ENCODE results near the gene GMPR2.

Gene GMPR2

GRCh38 chr14:24274101-24274543, 41.4 kb downstream of the GMPR2 start:
- peak overlapping the region in 1 of 2 donors; percentile 0 for H3K9ac ChIP-seq (ENCODE audit: low read depth in 1 of 2, low read length in 2 of 2)
- no peak overlapping the region for H3K27ac ChIP-seq (ENCODE audit: low read depth, low read length)

DNA sequence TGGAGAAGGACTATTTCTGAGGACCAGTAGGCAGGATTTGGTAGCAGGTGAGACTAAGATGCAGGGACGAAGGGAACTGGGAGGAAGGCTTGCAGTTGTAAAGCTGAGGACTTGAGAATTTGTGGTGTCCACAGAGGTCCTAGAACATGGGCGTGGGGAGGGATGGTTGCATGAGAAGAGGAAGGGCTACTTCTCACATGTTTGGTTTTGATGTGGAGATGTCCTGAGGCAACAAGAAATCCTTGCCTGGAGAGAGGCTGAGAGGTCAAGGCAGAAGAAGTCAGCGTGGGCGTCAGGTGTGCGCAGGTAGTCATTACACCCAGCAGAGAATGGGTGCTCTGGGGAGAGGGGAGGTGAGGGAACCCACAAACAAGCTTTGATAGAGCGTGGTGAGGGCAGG, 44.3 kb downstream of the GMPR2 start:
- H3K27me3 ChIP-seq (ENCODE audit: control insufficient read depth in 1 of 2, insufficient read depth in 2 of 2, low read length in 2 of 2) = no peaks in the 10 kb centered on the region
- H3K9me3 ChIP-seq (ENCODE audit: control insufficient read depth in 1 of 2, low read length in 2 of 2) = no peaks in the 10 kb centered on the region
- peaks cover 15 to 18% of the 10 kb centered on the region in 2 donors for H3K4me1 ChIP-seq (ENCODE audit: control insufficient read depth in 1 of 2, insufficient read depth in 2 of 2, low read length in 2 of 2)
- no peaks in the 10 kb centered on the region for H3K36me3 ChIP-seq (ENCODE audit: control insufficient read depth in 1 of 2, insufficient read depth in 2 of 2, low read length in 2 of 2)
- no peak overlapping the region for H3K4me3 ChIP-seq (ENCODE audit: low read depth in 1 of 2, low read length in 2 of 2)
- H3K9ac ChIP-seq (ENCODE audit: low read depth in 1 of 2, low read length in 2 of 2) = no peak overlapping the region
- H3K27ac ChIP-seq (ENCODE audit: low read depth, low read length) = no peak overlapping the region

More at GRCh38 chr14:24274101-24274543, 41.4 kb downstream of the GMPR2 start:
- Histone ChIP-seq H3K4me3 (ENCODE audit: low read depth in 1 of 2, low read length in 2 of 2) (no peak overlapping the region), H3K27me3 (ENCODE audit: control insufficient read depth in 1 of 2, insufficient read depth in 2 of 2, low read length in 2 of 2) (no peaks in the 10 kb centered on the region), H3K4me1 (ENCODE audit: control insufficient read depth in 1 of 2, insufficient read depth in 2 of 2, low read length in 2 of 2) (peaks cover 20 to 27% of the 10 kb centered on the region in 2 donors), H3K36me3 (ENCODE audit: control insufficient read depth in 1 of 2, insufficient read depth in 2 of 2, low read length in 2 of 2) (peaks cover 2 to 7% of the 10 kb centered on the region in 2 donors), H3K9me3 (ENCODE audit: control insufficient read depth in 1 of 2, low read length in 2 of 2) (no peaks in the 10 kb centered on the region)

DNA sequence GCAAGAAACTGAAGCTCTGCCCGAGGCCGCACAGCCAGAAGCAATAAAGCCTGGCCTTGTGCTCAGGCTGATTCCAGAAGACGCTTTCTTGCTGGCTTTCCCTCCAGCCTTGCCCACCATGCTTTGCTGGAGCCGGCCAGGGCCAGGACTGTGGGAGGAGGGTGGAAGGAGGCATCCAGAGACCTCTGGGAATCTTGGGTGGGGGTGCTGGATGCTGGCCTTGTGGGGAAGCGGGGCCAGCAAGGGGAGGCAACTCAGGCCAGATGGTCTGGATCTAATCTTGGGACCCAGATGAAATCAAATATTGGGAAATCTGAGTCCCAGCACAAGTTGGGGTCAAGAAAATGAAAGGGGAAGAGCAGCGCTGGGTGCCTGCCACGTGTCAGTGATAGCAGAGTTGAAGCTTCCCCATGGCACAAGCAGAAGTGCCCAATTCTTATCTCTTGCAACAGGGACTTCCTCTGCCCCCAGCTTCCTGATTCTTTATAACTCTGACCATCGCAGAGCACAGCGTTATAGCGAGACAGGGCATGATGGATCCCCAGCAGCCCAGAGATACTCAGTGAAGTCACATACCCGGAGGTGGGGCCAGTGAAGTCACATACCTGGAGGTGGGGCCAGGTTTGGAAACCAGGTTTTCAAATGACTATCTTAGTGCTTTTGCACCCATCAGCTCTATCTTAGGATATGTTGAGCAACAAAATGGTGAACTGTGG, 45.0 kb downstream of the GMPR2 start:
- peaks cover 11 to 12% of the 10 kb centered on the region in 2 donors for H3K4me1 ChIP-seq (ENCODE audit: control insufficient read depth in 1 of 2, insufficient read depth in 2 of 2, low read length in 2 of 2)
- no peak overlapping the region for H3K4me3 ChIP-seq (ENCODE audit: low read depth in 1 of 2, low read length in 2 of 2)
- no peak overlapping the region for H3K27ac ChIP-seq (ENCODE audit: low read depth, low read length)
- H3K36me3 ChIP-seq (ENCODE audit: control insufficient read depth in 1 of 2, insufficient read depth in 2 of 2, low read length in 2 of 2) = no peaks in the 10 kb centered on the region
- no peaks in the 10 kb centered on the region for H3K9me3 ChIP-seq (ENCODE audit: control insufficient read depth in 1 of 2, low read length in 2 of 2)
- no peak overlapping the region for H3K9ac ChIP-seq (ENCODE audit: low read depth in 1 of 2, low read length in 2 of 2)
- H3K27me3 ChIP-seq (ENCODE audit: control insufficient read depth in 1 of 2, insufficient read depth in 2 of 2, low read length in 2 of 2) = no peaks in the 10 kb centered on the region

GRCh38 chr14:24278424-24278823, 45.7 kb downstream of the GMPR2 start:
- no peaks in the 10 kb centered on the region for H3K36me3 ChIP-seq (ENCODE audit: control insufficient read depth in 1 of 2, insufficient read depth in 2 of 2, low read length in 2 of 2)
- no peak overlapping the region for H3K27ac ChIP-seq (ENCODE audit: low read depth, low read length)
- H3K4me3 ChIP-seq (ENCODE audit: low read depth in 1 of 2, low read length in 2 of 2) = no peak overlapping the region
- H3K9ac ChIP-seq (ENCODE audit: low read depth in 1 of 2, low read length in 2 of 2) = no peak overlapping the region
- no peaks in the 10 kb centered on the region for H3K27me3 ChIP-seq (ENCODE audit: control insufficient read depth in 1 of 2, insufficient read depth in 2 of 2, low read length in 2 of 2)
- peaks cover 10 to 12% of the 10 kb centered on the region in 2 donors for H3K4me1 ChIP-seq (ENCODE audit: control insufficient read depth in 1 of 2, insufficient read depth in 2 of 2, low read length in 2 of 2)
- H3K9me3 ChIP-seq (ENCODE audit: control insufficient read depth in 1 of 2, low read length in 2 of 2) = no peaks in the 10 kb centered on the region

DNA sequence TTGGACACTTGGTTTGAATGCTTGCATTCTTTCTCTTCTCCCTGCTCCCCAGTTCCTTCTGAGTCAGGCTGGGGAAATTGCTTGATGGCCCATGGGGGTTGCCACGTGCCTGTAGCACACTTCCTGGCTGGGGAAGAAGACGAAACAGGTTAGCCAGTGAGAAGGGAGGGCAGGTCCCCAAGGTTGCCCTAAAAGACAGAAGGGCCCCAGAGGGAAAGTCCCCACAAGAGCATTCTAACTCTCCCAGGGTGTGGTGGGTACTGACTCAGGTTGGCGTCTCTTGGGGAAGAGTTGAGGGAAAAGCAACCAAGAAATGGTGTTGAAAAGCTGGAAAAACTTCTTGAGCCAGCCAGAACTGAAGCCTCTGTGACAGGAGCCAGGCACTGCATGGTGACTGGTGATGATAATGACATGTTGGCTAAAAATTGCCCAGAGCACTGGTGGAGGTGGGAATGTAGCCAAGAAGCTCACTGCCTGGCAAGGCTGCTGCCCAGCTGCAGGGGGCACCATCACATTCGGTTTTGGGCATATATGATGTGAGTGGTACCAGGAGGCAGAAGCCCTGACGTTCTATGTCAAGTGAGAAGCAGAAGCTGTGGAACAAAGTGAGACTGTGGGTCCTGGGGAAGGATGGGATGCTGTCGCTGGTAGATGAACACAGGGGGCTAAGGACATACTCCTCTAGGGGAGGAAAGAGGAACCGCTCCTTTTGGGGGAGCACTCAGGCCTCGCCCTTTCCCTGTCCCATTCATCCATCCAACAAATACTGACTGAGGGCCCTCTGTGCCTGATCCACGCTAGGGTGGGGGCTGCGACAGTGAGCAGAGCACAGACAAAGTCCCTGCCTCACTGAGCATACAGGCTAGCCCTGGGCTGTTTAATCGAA, 46.8 kb downstream of the GMPR2 start:
- Histone ChIP-seq H3K27me3 (ENCODE audit: control insufficient read depth in 1 of 2, insufficient read depth in 2 of 2, low read length in 2 of 2) (no peaks in the 10 kb centered on the region), H3K4me3 (ENCODE audit: low read depth in 1 of 2, low read length in 2 of 2) (no peak overlapping the region), H3K9me3 (ENCODE audit: control insufficient read depth in 1 of 2, low read length in 2 of 2) (no peaks in the 10 kb centered on the region), H3K4me1 (ENCODE audit: control insufficient read depth in 1 of 2, insufficient read depth in 2 of 2, low read length in 2 of 2) (peaks cover 0 to 7% of the 10 kb centered on the region in 2 donors), H3K27ac (ENCODE audit: low read depth, low read length) (no peak overlapping the region), H3K36me3 (ENCODE audit: control insufficient read depth in 1 of 2, insufficient read depth in 2 of 2, low read length in 2 of 2) (no peaks in the 10 kb centered on the region), H3K9ac (ENCODE audit: low read depth in 1 of 2, low read length in 2 of 2) (no peak overlapping the region)

DNA sequence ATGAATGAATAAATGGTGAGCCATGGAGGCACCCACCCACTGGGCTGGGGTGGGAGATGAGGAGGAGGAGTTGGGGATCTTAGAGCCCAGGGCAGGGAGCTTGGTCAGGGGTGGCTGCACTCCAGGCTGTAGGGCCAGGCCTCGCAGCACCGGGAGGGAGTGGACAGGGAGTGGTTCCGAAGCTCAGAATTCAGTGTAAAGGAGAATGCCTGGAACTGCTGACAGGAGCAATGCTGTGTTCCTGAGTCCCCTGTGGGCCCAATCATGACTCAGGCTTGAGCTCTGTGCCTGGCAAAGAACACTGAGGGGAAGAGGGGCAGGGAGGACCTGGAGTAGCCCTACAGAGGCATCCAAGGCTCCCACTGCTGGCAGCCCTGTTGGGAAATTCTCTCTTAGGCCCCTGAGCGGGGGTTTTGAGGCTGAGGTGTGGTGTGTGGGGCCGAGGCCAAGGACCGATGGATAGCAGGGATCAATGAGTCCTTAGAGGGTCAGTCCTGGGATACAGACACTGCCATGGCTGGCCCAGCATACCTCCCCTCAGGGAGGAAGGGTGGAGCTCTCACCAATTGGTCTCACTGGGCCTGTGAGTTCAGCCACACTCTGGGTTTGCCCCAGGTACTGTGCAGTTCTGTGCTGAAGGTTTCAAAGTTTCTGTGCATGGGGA, 48.2 kb downstream of the GMPR2 start:
- H3K4me1 ChIP-seq (ENCODE audit: control insufficient read depth in 1 of 2, insufficient read depth in 2 of 2, low read length in 2 of 2) = peaks cover 0 to 5% of the 10 kb centered on the region in 2 donors
- no peaks in the 10 kb centered on the region for H3K27me3 ChIP-seq (ENCODE audit: control insufficient read depth in 1 of 2, insufficient read depth in 2 of 2, low read length in 2 of 2)
- no peaks in the 10 kb centered on the region for H3K9me3 ChIP-seq (ENCODE audit: control insufficient read depth in 1 of 2, low read length in 2 of 2)
- H3K9ac ChIP-seq (ENCODE audit: low read depth in 1 of 2, low read length in 2 of 2) = no peak overlapping the region
- H3K4me3 ChIP-seq (ENCODE audit: low read depth in 1 of 2, low read length in 2 of 2) = no peak overlapping the region
- no peaks in the 10 kb centered on the region for H3K36me3 ChIP-seq (ENCODE audit: control insufficient read depth in 1 of 2, insufficient read depth in 2 of 2, low read length in 2 of 2)
- no peak overlapping the region for H3K27ac ChIP-seq (ENCODE audit: low read depth, low read length)

GRCh38 chr14:24281636-24282035, 48.9 kb downstream of the GMPR2 start:
- Histone ChIP-seq H3K4me1 (ENCODE audit: control insufficient read depth in 1 of 2, insufficient read depth in 2 of 2, low read length in 2 of 2) (peaks cover 0 to 5% of the 10 kb centered on the region in 2 donors), H3K4me3 (ENCODE audit: low read depth in 1 of 2, low read length in 2 of 2) (no peak overlapping the region), H3K9ac (ENCODE audit: low read depth in 1 of 2, low read length in 2 of 2) (no peak overlapping the region), H3K9me3 (ENCODE audit: control insufficient read depth in 1 of 2, low read length in 2 of 2) (no peaks in the 10 kb centered on the region), H3K36me3 (ENCODE audit: control insufficient read depth in 1 of 2, insufficient read depth in 2 of 2, low read length in 2 of 2) (no peaks in the 10 kb centered on the region), H3K27me3 (ENCODE audit: control insufficient read depth in 1 of 2, insufficient read depth in 2 of 2, low read length in 2 of 2) (no peaks in the 10 kb centered on the region), H3K27ac (ENCODE audit: low read depth, low read length) (no peak overlapping the region)

GRCh38 chr14:24282736-24283135, 50.0 kb downstream of the GMPR2 start:
- Histone ChIP-seq H3K4me1 (ENCODE audit: control insufficient read depth in 1 of 2, insufficient read depth in 2 of 2, low read length in 2 of 2) (peaks cover 0 to 5% of the 10 kb centered on the region in 2 donors), H3K36me3 (ENCODE audit: control insufficient read depth in 1 of 2, insufficient read depth in 2 of 2, low read length in 2 of 2) (no peaks in the 10 kb centered on the region), H3K27ac (ENCODE audit: low read depth, low read length) (no peak overlapping the region), H3K4me3 (ENCODE audit: low read depth in 1 of 2, low read length in 2 of 2) (no peak overlapping the region), H3K9ac (ENCODE audit: low read depth in 1 of 2, low read length in 2 of 2) (no peak overlapping the region), H3K27me3 (ENCODE audit: control insufficient read depth in 1 of 2, insufficient read depth in 2 of 2, low read length in 2 of 2) (no peaks in the 10 kb centered on the region), H3K9me3 (ENCODE audit: control insufficient read depth in 1 of 2, low read length in 2 of 2) (no peaks in the 10 kb centered on the region)

DNA sequence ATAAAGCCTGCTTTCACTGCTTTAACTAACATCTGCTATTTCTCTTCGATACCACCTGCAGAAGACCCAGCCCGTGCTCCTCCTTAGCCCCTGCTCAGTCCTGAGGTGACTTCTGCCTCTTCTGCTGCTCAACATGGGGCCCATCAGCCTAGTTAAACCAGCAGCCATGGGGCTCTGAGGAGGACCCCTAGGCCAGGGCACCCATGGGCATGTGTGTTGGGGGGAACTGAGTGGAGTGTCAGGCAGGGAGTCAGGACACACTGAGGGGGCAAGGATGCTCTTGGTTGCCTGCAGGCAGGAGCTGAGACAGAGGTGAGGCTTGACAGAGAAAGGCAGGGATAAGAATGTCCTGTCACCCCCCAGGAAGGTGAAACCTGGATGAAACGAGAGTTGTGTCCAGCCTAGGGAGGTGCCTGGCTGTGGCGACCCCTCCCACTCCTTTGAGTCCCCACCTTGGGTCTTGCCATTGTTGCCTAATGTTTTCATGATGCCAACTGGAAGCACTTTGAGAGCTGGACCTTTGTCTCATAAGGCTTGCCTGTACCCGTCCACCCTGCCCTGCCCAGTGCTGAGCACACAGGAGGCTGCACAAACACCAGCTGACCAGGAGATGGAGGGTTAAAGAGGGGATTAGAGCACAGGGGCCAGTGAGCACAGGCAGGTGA, 51.2 kb downstream of the GMPR2 start:
- Histone ChIP-seq H3K4me3 (ENCODE audit: low read depth in 1 of 2, low read length in 2 of 2) (no peak overlapping the region), H3K36me3 (ENCODE audit: control insufficient read depth in 1 of 2, insufficient read depth in 2 of 2, low read length in 2 of 2) (no peaks in the 10 kb centered on the region), H3K27ac (ENCODE audit: low read depth, low read length) (no peak overlapping the region), H3K9ac (ENCODE audit: low read depth in 1 of 2, low read length in 2 of 2) (no peak overlapping the region), H3K27me3 (ENCODE audit: control insufficient read depth in 1 of 2, insufficient read depth in 2 of 2, low read length in 2 of 2) (no peaks in the 10 kb centered on the region), H3K9me3 (ENCODE audit: control insufficient read depth in 1 of 2, low read length in 2 of 2) (no peaks in the 10 kb centered on the region), H3K4me1 (ENCODE audit: control insufficient read depth in 1 of 2, insufficient read depth in 2 of 2, low read length in 2 of 2) (peaks cover 0 to 5% of the 10 kb centered on the region in 2 donors)

All from duodenal mucosa (tissue), 2 donors.